LNCaP clone FGC (cell line): Measurements from ENCODE around the gene AIMP1.

Experiments
- DNase-seq: peaks from one replicate; pipeline ENCODE4 v3.0.0-alpha.2; 2011; ENCODE audit warnings: low read depth
- H3K4me3 ChIP-seq: 2 replicates; pipeline ENCODE4 v1.5.1; 2011; ENCODE audit warnings: mild to moderate bottlenecking, low read depth, low read length, control low read depth
- TF ChIP-seq, protein P1 (sequence below): IDR thresholded peaks from 2 replicates; pipeline ENCODE4 v1.5.1; 2012; ENCODE audit warnings: mild to moderate bottlenecking; ENCODE audit not compliant: control insufficient read depth, insufficient read depth; ENCODE audit errors: extremely low read depth

Gene AIMP1

GRCh38 chr4:106362086-106362825, 45.9 kb downstream of the AIMP1 start:
- TF ChIP-seq, protein P1, sequence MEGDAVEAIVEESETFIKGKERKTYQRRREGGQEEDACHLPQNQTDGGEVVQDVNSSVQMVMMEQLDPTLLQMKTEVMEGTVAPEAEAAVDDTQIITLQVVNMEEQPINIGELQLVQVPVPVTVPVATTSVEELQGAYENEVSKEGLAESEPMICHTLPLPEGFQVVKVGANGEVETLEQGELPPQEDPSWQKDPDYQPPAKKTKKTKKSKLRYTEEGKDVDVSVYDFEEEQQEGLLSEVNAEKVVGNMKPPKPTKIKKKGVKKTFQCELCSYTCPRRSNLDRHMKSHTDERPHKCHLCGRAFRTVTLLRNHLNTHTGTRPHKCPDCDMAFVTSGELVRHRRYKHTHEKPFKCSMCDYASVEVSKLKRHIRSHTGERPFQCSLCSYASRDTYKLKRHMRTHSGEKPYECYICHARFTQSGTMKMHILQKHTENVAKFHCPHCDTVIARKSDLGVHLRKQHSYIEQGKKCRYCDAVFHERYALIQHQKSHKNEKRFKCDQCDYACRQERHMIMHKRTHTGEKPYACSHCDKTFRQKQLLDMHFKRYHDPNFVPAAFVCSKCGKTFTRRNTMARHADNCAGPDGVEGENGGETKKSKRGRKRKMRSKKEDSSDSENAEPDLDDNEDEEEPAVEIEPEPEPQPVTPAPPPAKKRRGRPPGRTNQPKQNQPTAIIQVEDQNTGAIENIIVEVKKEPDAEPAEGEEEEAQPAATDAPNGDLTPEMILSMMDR: no peak
- DNase-seq: no peak
- H3K4me3 ChIP-seq: no peak overlapping the region

DNA sequence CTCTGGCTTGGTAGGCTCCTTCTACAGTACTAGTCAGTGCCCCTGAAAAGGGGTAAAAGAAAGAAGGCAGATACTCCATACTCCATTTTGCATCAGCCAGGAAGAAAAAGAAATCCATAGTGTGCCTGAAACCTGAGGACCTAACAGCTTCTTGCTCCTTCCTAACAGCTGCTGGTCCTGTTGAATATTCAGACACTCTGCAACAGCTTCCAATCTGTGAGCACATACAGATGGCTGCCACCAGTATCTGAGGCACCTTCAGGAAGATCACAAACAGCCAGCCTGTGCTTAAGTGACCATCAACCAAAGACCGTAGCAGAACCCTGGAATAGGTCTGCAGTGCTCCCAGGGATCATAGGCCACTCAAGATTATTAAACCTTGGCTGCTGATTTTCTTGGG, 47.9 kb downstream of the AIMP1 start:
- TF ChIP-seq, protein P1: no peak
- no peak for DNase-seq
- H3K4me3 ChIP-seq: no peak overlapping the region

DNA sequence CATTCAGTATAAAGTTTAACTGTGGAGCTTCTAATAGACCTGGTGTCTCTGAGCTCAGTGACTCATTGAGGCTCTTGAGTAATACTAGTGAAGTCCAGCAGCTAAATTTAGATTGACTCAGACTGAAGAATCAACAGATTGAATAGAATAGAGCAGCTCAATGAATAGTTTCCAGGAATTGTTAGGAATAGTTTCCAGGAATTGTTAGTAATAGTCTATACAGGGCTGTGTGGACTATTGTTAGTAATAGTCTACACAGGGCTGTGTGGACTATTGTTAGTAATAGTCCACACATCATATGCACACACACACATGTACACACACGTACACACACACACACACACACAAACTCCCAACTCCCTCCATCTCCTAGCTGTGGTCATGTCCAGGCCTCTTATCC, 49.3 kb downstream of the AIMP1 start:
- H3K4me3 ChIP-seq: no peak overlapping the region
- DNase-seq: no peak
- TF ChIP-seq, protein P1: no peak

DNA sequence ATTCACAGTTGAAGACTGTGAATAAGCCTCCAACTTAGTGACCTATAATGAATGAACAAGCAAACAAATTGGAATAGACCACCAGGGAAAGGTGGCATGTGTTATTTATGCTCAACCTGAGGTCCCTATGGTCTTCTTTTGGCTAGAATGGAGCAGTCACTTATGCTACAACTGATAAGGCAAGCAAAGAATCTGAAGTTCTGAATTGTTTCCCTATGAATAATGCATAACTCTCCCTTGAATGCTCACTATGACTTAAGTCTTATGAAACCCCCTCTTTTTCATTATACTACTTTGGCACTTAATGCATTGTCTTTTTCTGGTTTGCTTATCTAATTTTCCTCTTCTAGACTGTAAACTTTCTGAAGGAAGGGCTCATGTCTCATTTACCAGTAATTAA, 49.7 kb downstream of the AIMP1 start:
- no peak for DNase-seq
- no peak overlapping the region for H3K4me3 ChIP-seq
- TF ChIP-seq, protein P1: no peak

DNA sequence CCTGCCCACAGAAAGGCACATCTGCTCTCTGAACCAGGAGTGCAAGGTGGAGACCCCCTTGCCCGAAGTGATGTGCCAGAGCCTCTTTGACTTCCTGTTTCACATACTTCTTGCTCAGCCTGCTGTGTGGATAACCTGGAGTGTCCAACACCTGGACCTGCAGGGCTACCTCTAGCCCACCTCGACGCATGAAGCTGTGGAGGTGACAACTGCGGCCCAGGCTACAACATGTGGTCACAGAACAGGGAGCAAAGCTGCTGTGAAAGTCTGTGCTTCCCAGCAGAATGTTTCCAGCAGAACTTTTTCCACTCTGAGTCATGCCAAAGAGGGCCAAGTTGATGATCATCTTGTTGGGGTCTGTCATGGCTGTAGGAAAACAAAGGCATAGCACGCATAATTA, 50.7 kb downstream of the AIMP1 start:
- no peak overlapping the region for H3K4me3 ChIP-seq
- no peak for DNase-seq
- TF ChIP-seq, protein P1: no peak

DNA sequence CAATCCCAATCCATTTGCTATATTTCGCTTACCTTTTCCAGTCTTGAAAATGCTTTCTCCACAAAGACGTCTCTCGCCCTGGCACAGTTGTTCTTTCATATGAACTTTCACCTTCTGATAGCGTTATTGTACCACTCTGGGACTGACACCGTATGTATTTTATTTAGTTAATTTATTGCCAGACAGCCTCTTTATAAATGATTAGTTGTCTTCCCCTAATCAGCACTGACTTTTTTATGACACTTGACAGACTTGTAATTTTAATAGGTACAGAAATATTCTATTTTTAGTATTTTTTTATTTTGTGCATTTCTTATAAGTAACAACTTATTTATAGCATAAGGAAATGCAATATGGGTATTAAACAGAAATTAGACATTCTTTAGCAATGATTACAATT, 52.3 kb downstream of the AIMP1 start, which contains the start of gene GIMD1:
Gene GIMD1 (minus strand): TSS at position 101 of the 400 bp plus-strand sequence. CDS start 1,343 bp downstream, outside the sequence.
- no peak within 1 kb of the TSS for H3K4me3 ChIP-seq
- no peak for DNase-seq
- TF ChIP-seq, protein P1: no peak

GRCh38 chr4:106369456-106370060, 53.2 kb downstream of the AIMP1 start:
- TF ChIP-seq, protein P1: peak; percentile 64
- H3K4me3 ChIP-seq: no peak overlapping the region
- DNase-seq: peak; percentile 54
